Central memory CD4-positive, alpha-beta T cell (primary cell): ENCODE data around the gene RASSF5.
"Not testable (repeated sequence)": the region's sequence is repeated elsewhere in the genome, so short reads cannot be mapped to it uniquely, and the experiment has no call there.

Source experiments
- DNase-seq: peaks from one replicate; pipeline ENCODE4 v3.0.0; 2022

The RASSF5 gene

GRCh38 chr1:206477110-206477509 is 30.2 kb upstream of the RASSF5 start:
- DNase-seq, result no peak

GRCh38 chr1:206477581-206478380 is 29.6 kb upstream of the RASSF5 start:
- no peak for DNase-seq

GRCh38 chr1:206478746-206479145 is 28.6 kb upstream of the RASSF5 start:
- DNase-seq, result no peak

- DNase-seq, result peak; percentile 46
These were observed 27.9 kb upstream of the RASSF5 start for GRCh38 chr1:206479183-206480125.

GRCh38 chr1:206480211-206480610 is 27.1 kb upstream of the RASSF5 start:
- no peak for DNase-seq

GRCh38 chr1:206482611-206483010 is 24.7 kb upstream of the RASSF5 start:
- DNase-seq, result no peak

- not testable (repeated sequence) for DNase-seq
These were observed 23.5 kb upstream of the RASSF5 start for GRCh38 chr1:206483864-206484263.

GRCh38 chr1:206484901-206485300 is 22.4 kb upstream of the RASSF5 start:
- DNase-seq, result no peak

GRCh38 chr1:206486995-206487788 is 20.1 kb upstream of the RASSF5 start:
- DNase-seq, result no peak

- DNase-seq, result no peak
These were observed 19.4 kb upstream of the RASSF5 start for GRCh38 chr1:206487970-206488369.

GRCh38 chr1:206488466-206488865 is 18.9 kb upstream of the RASSF5 start:
- no peak for DNase-seq

- DNase-seq, result peak; percentile 40
These were observed 17.2 kb upstream of the RASSF5 start for GRCh38 chr1:206489980-206490770.

GRCh38 chr1:206490771-206491405 is 16.4 kb upstream of the RASSF5 start:
- DNase-seq, result no peak

- DNase-seq, result no peak
These were observed 15.7 kb upstream of the RASSF5 start for GRCh38 chr1:206491616-206492015.

- no peak for DNase-seq
These were observed 14.7 kb upstream of the RASSF5 start for GRCh38 chr1:206492589-206492988.

GRCh38 chr1:206493279-206493678 is 14.1 kb upstream of the RASSF5 start:
- DNase-seq, result no peak

GRCh38 chr1:206495011-206495461 is 12.3 kb upstream of the RASSF5 start:
- no peak for DNase-seq

GRCh38 chr1:206495493-206496046 is 11.8 kb upstream of the RASSF5 start:
- DNase-seq, result no peak

GRCh38 chr1:206496131-206496793 is 11.1 kb upstream of the RASSF5 start:
- DNase-seq, result no peak

- DNase-seq, result no peak
These were observed 10.0 kb upstream of the RASSF5 start for GRCh38 chr1:206497363-206497762.

- DNase-seq, result no peak
These were observed 9.6 kb upstream of the RASSF5 start for GRCh38 chr1:206497774-206498173.
